ENCODE data around the gene RNASEH2B. TPM values are rescaled to one million over a fixed set of nuclear protein-coding genes. Genes with fewer than 3 reads are reported as not detected.

Gene RNASEH2B
- polyA plus RNA-seq, 1 donor from 2014 or later, result 25.2 TPM

- Histone ChIP-seq H3K36me3 (ENCODE audit: insufficient read depth, low read length) (no peaks in the 10 kb centered on the region), H3K27me3 (ENCODE audit: insufficient read depth, low read depth, low read length) (no peaks in the 10 kb centered on the region), H2AFZ (ENCODE audit: low read depth, low read length) (no peak overlapping the region), H4K20me1 (ENCODE audit: insufficient read depth) (no peaks in the 10 kb centered on the region), H3K4me2 (ENCODE audit: low read length) (no peak overlapping the region), H3K79me2 (replicated peaks; ENCODE audit: insufficient read depth, low read length) (no peaks in the 10 kb centered on the region), H3K9me3 (ENCODE audit: low read length) (no peaks in the 10 kb centered on the region), H3K27ac (ENCODE audit: low read length) (no peak overlapping the region), H3F3A (ENCODE audit: insufficient read depth, low read length, poor library complexity, severe bottlenecking) (no peaks in the 10 kb centered on the region), H3K9me2 (ENCODE audit: insufficient read depth, low read length) (no peaks in the 10 kb centered on the region), H3K9ac (ENCODE audit: low read length) (no peak overlapping the region), H3K4me3 (ENCODE audit: low read length) (no peak overlapping the region)
- TF ChIP-seq POLR2AphosphoS5 (IDR thresholded peaks at IDR 0.05), result no peak
- no peak for TF ChIP-seq SMC3 (conservative IDR thresholded peaks at IDR 0.05; ENCODE audit: poor library complexity)
- TF ChIP-seq TAF1 (IDR thresholded peaks at IDR 0.05; ENCODE audit: low read depth), result no peak
- no peak for TF ChIP-seq CTCF (IDR thresholded peaks at IDR 0.05; ENCODE audit: poor library complexity, severe bottlenecking)
- TF ChIP-seq EZH2 (IDR thresholded peaks at IDR 0.05; ENCODE audit: borderline replicate concordance, insufficient read depth, low read length, poor library complexity, severe bottlenecking), result no peak
- no peak for TF ChIP-seq MXI1 (conservative IDR thresholded peaks at IDR 0.05; ENCODE audit: poor library complexity, severe bottlenecking)
- no peak for TF ChIP-seq REST (IDR thresholded peaks at IDR 0.05; ENCODE audit: borderline replicate concordance)
- TF ChIP-seq RAD21 (conservative IDR thresholded peaks at IDR 0.05), result no peak
- no peak for TF ChIP-seq EP300 (conservative IDR thresholded peaks at IDR 0.05; ENCODE audit: poor library complexity, severe bottlenecking)
Measured at GRCh38 chr13:50887151-50887550, 22.4 kb upstream of the RNASEH2B start.

- Histone ChIP-seq H3K9me2 (ENCODE audit: insufficient read depth, low read length) (no peaks in the 10 kb centered on the region), H3F3A (ENCODE audit: insufficient read depth, low read length, poor library complexity, severe bottlenecking) (no peaks in the 10 kb centered on the region), H3K9ac (ENCODE audit: low read length) (no peak overlapping the region), H3K27me3 (ENCODE audit: insufficient read depth, low read depth, low read length) (no peaks in the 10 kb centered on the region), H3K27ac (ENCODE audit: low read length) (no peak overlapping the region), H2AFZ (ENCODE audit: low read depth, low read length) (no peak overlapping the region), H3K36me3 (ENCODE audit: insufficient read depth, low read length) (no peaks in the 10 kb centered on the region), H3K79me2 (replicated peaks; ENCODE audit: insufficient read depth, low read length) (no peaks in the 10 kb centered on the region), H3K4me3 (ENCODE audit: low read length) (no peak overlapping the region), H3K9me3 (ENCODE audit: low read length) (no peaks in the 10 kb centered on the region), H4K20me1 (ENCODE audit: insufficient read depth) (no peaks in the 10 kb centered on the region), H3K4me2 (ENCODE audit: low read length) (no peak overlapping the region)
- TF ChIP-seq SMC3 (conservative IDR thresholded peaks at IDR 0.05; ENCODE audit: poor library complexity) (no peak), EZH2 (IDR thresholded peaks at IDR 0.05; ENCODE audit: borderline replicate concordance, insufficient read depth, low read length, poor library complexity, severe bottlenecking) (no peak), MXI1 (conservative IDR thresholded peaks at IDR 0.05; ENCODE audit: poor library complexity, severe bottlenecking) (no peak), POLR2AphosphoS5 (IDR thresholded peaks at IDR 0.05) (no peak), RAD21 (conservative IDR thresholded peaks at IDR 0.05) (no peak), EP300 (conservative IDR thresholded peaks at IDR 0.05; ENCODE audit: poor library complexity, severe bottlenecking) (no peak), TAF1 (IDR thresholded peaks at IDR 0.05; ENCODE audit: low read depth) (no peak), REST (IDR thresholded peaks at IDR 0.05; ENCODE audit: borderline replicate concordance) (no peak), CTCF (IDR thresholded peaks at IDR 0.05; ENCODE audit: poor library complexity, severe bottlenecking) (no peak)
Measured at GRCh38 chr13:50888362-50888761, 21.2 kb upstream of the RNASEH2B start.

Measured in neural cell (in vitro differentiated cells).